GM23248 (cell line): ENCODE data around the gene DIP2C. TPM values are rescaled to one million over a fixed set of nuclear protein-coding genes. Genes with fewer than 3 reads are reported as not detected.

ENCODE experiments used
- DNase-seq: peaks from one replicate; pipeline ENCODE4 v3.0.0-alpha.2; 2015
- H2AFZ ChIP-seq: fragments of 200-600 bp; sonication (generic); 2 replicates; pipeline ENCODE4 v1.6.1; 2016; ENCODE audit warnings: antibody characterized with exemption
- H3F3A ChIP-seq: fragments of 200-600 bp; sonication (generic); 2 replicates; pipeline ENCODE4 v1.6.1; 2016; ENCODE audit warnings: mild to moderate bottlenecking, antibody characterized with exemption, mixed run types; ENCODE audit not compliant: insufficient read depth
- H3K27ac ChIP-seq: fragments of 200-600 bp; sonication (generic); 2 replicates; pipeline ENCODE4 v1.5.1; 2016; ENCODE audit warnings: mild to moderate bottlenecking
- H3K27me3 ChIP-seq: fragments of 200-600 bp; sonication (generic); replicated peaks from 2 replicates; pipeline ENCODE4 v1.6.1; 2016; ENCODE audit warnings: mild to moderate bottlenecking; ENCODE audit not compliant: insufficient read depth
- H3K36me3 ChIP-seq: fragments of 200-600 bp; sonication (generic); 2 replicates; pipeline ENCODE4 v1.6.1; 2016; ENCODE audit warnings: low read depth, mild to moderate bottlenecking
- H3K4me1 ChIP-seq: fragments of 200-600 bp; sonication (generic); 2 replicates; pipeline ENCODE4 v1.6.1; 2016; ENCODE audit warnings: mild to moderate bottlenecking; ENCODE audit not compliant: insufficient read depth
- H3K4me2 ChIP-seq: fragments of 200-600 bp; sonication (generic); one replicate; pipeline ENCODE4 v1.6.1; 2016; ENCODE audit warnings: mild to moderate bottlenecking; ENCODE audit not compliant: unreplicated experiment
- H3K4me3 ChIP-seq: fragments of 200-600 bp; sonication (generic); 2 replicates; pipeline ENCODE4 v1.5.1; 2016; ENCODE audit warnings: mild to moderate bottlenecking
- H3K79me2 ChIP-seq: fragments of 200-600 bp; sonication (generic); 2 replicates; pipeline ENCODE4 v1.6.1; 2016; ENCODE audit warnings: mild to moderate bottlenecking; ENCODE audit not compliant: insufficient read depth
- H3K9ac ChIP-seq: fragments of 200-600 bp; sonication (generic); 2 replicates; pipeline ENCODE4 v1.6.1; 2016; ENCODE audit warnings: mild to moderate bottlenecking
- H3K9me2 ChIP-seq: fragments of 200-600 bp; sonication (generic); 2 replicates; pipeline ENCODE4 v1.6.1; 2016; ENCODE audit warnings: mixed run types, mild to moderate bottlenecking, moderate library complexity; ENCODE audit not compliant: insufficient read depth
- H3K9me3 ChIP-seq: fragments of 200-600 bp; sonication (generic); one replicate; pipeline ENCODE4 v1.6.1; 2017; ENCODE audit warnings: low read depth
- H4K20me1 ChIP-seq: fragments of 200-600 bp; sonication (generic); 2 replicates; pipeline ENCODE4 v1.6.0; 2016; ENCODE audit not compliant: insufficient read depth
- EZH2 ChIP-seq: fragments of 200-600 bp; sonication (generic); IDR thresholded peaks from 2 replicates; pipeline ENCODE4 v1.6.1; 2018; ENCODE audit warnings: antibody characterized with exemption, mild to moderate bottlenecking; ENCODE audit not compliant: insufficient read depth, poor library complexity, severe bottlenecking
- EZH2phosphoT487 ChIP-seq: fragments of 200-600 bp; sonication (generic); IDR thresholded peaks from 2 replicates; pipeline ENCODE4 v1.6.1; 2018; ENCODE audit warnings: antibody characterized with exemption, moderate library complexity, mild to moderate bottlenecking, low read depth; ENCODE audit not compliant: insufficient read depth
- WGBS, 2 experiments: methylation state at CpG; one replicate each; pipeline ENCODE4 v1.1.6; 2015 to 2017; ENCODE audit warnings: low lambda C conversion rate in 2 of 2, low coverage in 1 of 2; ENCODE audit errors: missing lambda C conversion rate in 2 of 2; 5-methylcytosine and 5-hydroxymethylcytosine counted together
- in situ Hi-C: fragments of 300-500 bp; cut with MboI; formaldehyde crosslinking; loops from 2 replicates; pipeline ENCODE4 v1.15.0; 2020
- polyA plus RNA-seq: library from polyadenylated mRNA; unstranded; fragments of >200 nt; fragmentation: Nextera tagmentation; extraction: Ambion mirVana; gene quantifications from 2 replicates; pipeline ENCODE4 v1.2.1, GENCODE V29; 2016
- total RNA-seq: library from RNA; depleted of rRNA; stranded (reverse); fragments of >200 nt; shearing (Covaris generic); gene quantifications from 2 replicates; pipeline ENCODE4 v1.2.3, GENCODE V29; 2014

DIP2C gene
- total and polyA plus RNA-seq, 2 experiments from 2014 or later = 12.0 to 13.1 TPM

GRCh38 chr10:320771-321170, 368.7 kb downstream of the DIP2C start:
- Histone ChIP-seq H3K9me2 (no peaks in the 10 kb centered on the region), H3K4me1 (peaks cover 13% of the 10 kb centered on the region), H3K79me2 (no peaks in the 10 kb centered on the region), H3K27ac (no peak overlapping the region), H4K20me1 (no peaks in the 10 kb centered on the region), H2AFZ (no peak overlapping the region), H3K4me3 (no peak overlapping the region), H3F3A (peaks cover 7% of the 10 kb centered on the region; the same call in 1 of the 2 replicates), H3K9ac (no peak overlapping the region), H3K9me3 (no peaks in the 10 kb centered on the region), H3K4me2 (no peak overlapping the region), H3K36me3 (no peaks in the 10 kb centered on the region), H3K27me3 (no peaks in the 10 kb centered on the region)
- TF ChIP-seq EZH2phosphoT487 = no peak
- no peak for TF ChIP-seq EZH2
- DNase-seq = no peak
- in situ Hi-C loops = no loop called here
- 93 to 97% methylated on average over 10 of the region's 10 CpGs for WGBS, 2 experiments

GRCh38 chr10:317926-318325, 371.5 kb downstream of the DIP2C start:
- H3K4me2 ChIP-seq = peak overlapping the region; percentile 17
- no peaks in the 10 kb centered on the region for H3K27me3 ChIP-seq
- H3K79me2 ChIP-seq = no peaks in the 10 kb centered on the region
- no peak overlapping the region for H2AFZ ChIP-seq
- no peak for TF ChIP-seq EZH2
- no peak for TF ChIP-seq EZH2phosphoT487
- H3K4me1 ChIP-seq = peaks cover 6% of the 10 kb centered on the region; the same call in 1 of the 2 replicates
- WGBS, 2 experiments = 91 to 94% methylated on average over 12 of the region's 12 CpGs
- in situ Hi-C loops = no loop called here
- H3F3A ChIP-seq = no peaks in the 10 kb centered on the region
- no peak overlapping the region for H3K9ac ChIP-seq
- no peak overlapping the region for H3K27ac ChIP-seq
- no peaks in the 10 kb centered on the region for H3K36me3 ChIP-seq
- H3K4me3 ChIP-seq = no peak overlapping the region
- H3K9me2 ChIP-seq = no peaks in the 10 kb centered on the region
- no peak for DNase-seq
- no peaks in the 10 kb centered on the region for H3K9me3 ChIP-seq
- no peaks in the 10 kb centered on the region for H4K20me1 ChIP-seq

GRCh38 chr10:317271-317769, 372.1 kb downstream of the DIP2C start:
- TF ChIP-seq EZH2phosphoT487 (no peak), EZH2 (no peak)
- H3K27me3 ChIP-seq = no peaks in the 10 kb centered on the region
- H3F3A ChIP-seq = no peaks in the 10 kb centered on the region
- H3K27ac ChIP-seq = no peak overlapping the region; the same call in 1 of the 2 replicates
- peak overlapping the region; percentile 17 for H3K4me2 ChIP-seq
- H3K4me1 ChIP-seq = peaks cover 6% of the 10 kb centered on the region; the same call in 1 of the 2 replicates
- no peaks in the 10 kb centered on the region for H3K36me3 ChIP-seq
- no peak overlapping the region for H3K4me3 ChIP-seq
- peak; percentile 78 for DNase-seq
- no peaks in the 10 kb centered on the region for H4K20me1 ChIP-seq
- in situ Hi-C loops = no loop called here
- H3K9ac ChIP-seq = no peak overlapping the region; the same call in 1 of the 2 replicates
- H2AFZ ChIP-seq = no peak overlapping the region
- WGBS, 2 experiments = 38 to 39% methylated on average over 11 of the region's 11 CpGs
- H3K79me2 ChIP-seq = no peaks in the 10 kb centered on the region
- no peaks in the 10 kb centered on the region for H3K9me2 ChIP-seq
- H3K9me3 ChIP-seq = no peaks in the 10 kb centered on the region

GRCh38 chr10:316390-316789, 373.1 kb downstream of the DIP2C start:
- TF ChIP-seq EZH2phosphoT487 (no peak), EZH2 (no peak)
- H3K9me2 ChIP-seq = no peaks in the 10 kb centered on the region
- no peaks in the 10 kb centered on the region for H3K36me3 ChIP-seq
- no peaks in the 10 kb centered on the region for H3K27me3 ChIP-seq
- 97 to 98% methylated on average over 6 of the region's 6 CpGs for WGBS, 2 experiments
- H3K4me3 ChIP-seq = no peak overlapping the region
- H4K20me1 ChIP-seq = no peaks in the 10 kb centered on the region
- no peaks in the 10 kb centered on the region for H3K79me2 ChIP-seq
- in situ Hi-C loops = no loop called here
- no peak for DNase-seq
- no peaks in the 10 kb centered on the region for H3F3A ChIP-seq
- H3K9me3 ChIP-seq = no peaks in the 10 kb centered on the region
- H3K27ac ChIP-seq = no peak overlapping the region
- no peak overlapping the region for H2AFZ ChIP-seq
- H3K4me2 ChIP-seq = no peak overlapping the region
- peaks cover 6% of the 10 kb centered on the region; the same call in 1 of the 2 replicates for H3K4me1 ChIP-seq
- H3K9ac ChIP-seq = no peak overlapping the region

- Histone ChIP-seq H3K27ac (no peak overlapping the region), H3K9me3 (no peaks in the 10 kb centered on the region), H3F3A (no peaks in the 10 kb centered on the region), H3K4me2 (no peak overlapping the region), H4K20me1 (no peaks in the 10 kb centered on the region), H2AFZ (no peak overlapping the region), H3K36me3 (no peaks in the 10 kb centered on the region), H3K9me2 (no peaks in the 10 kb centered on the region), H3K9ac (no peak overlapping the region), H3K4me1 (peaks cover 6% of the 10 kb centered on the region; the same call in 1 of the 2 replicates), H3K79me2 (no peaks in the 10 kb centered on the region), H3K27me3 (no peaks in the 10 kb centered on the region), H3K4me3 (no peak overlapping the region)
- no peak for TF ChIP-seq EZH2phosphoT487
- TF ChIP-seq EZH2 = no peak
- DNase-seq = no peak
- in situ Hi-C loops = no loop called here
- 92 to 96% methylated on average over 4 of the region's 4 CpGs for WGBS, 2 experiments
These were observed 374.6 kb downstream of the DIP2C start for GRCh38 chr10:314871-315270.
